Stomach (tissue), 4 donors: ENCODE measurements around the gene SEPTIN10.

Experiments used
- CTCF ChIP-seq, 7 experiments: fragments of 450-650 bp in 4 of 7; fragments of 200-600 bp in 3 of 7; sonication (generic) in 3 of 7; IDR thresholded peaks; one replicate each; pipeline ENCODE4 v1.5.1; 2016 to 2019; ENCODE audit warnings: antibody characterized with exemption in 7 of 7, control low read depth in 2 of 7, mild to moderate bottlenecking in 1 of 7
- EP300 ChIP-seq: sonication (generic); formaldehyde crosslinking; IDR thresholded peaks from one replicate; pipeline ENCODE4 v1.6.1; 2017; ENCODE audit warnings: antibody characterized with exemption
- POLR2AphosphoS5 ChIP-seq, 3 donors: sonication (generic); formaldehyde crosslinking; IDR thresholded peaks; one replicate each; pipeline ENCODE4 v1.6.1; 2016; ENCODE audit warnings: antibody characterized with exemption in 3 of 3

- no peak for TF ChIP-seq CTCF (IDR thresholded peaks at IDR 0.05)
- no peak for TF ChIP-seq POLR2AphosphoS5 (IDR thresholded peaks at IDR 0.05)
- no peak for TF ChIP-seq EP300
Measured at GRCh38 chr2:109508556-109508955, 105.2 kb downstream of the SEPTIN10 start.
